CD4-positive, alpha-beta T cell treated with Interferon alpha-2 for 1 hour (primary cell): ENCODE measurements around the gene ARHGAP29.

Source experiments
- DNase-seq, 2 donors: peaks; one replicate each; pipeline ENCODE4 v3.0.0-alpha.2; 2020 to 2022

Gene ARHGAP29

GRCh38 chr1:94237291-94238226, at the start of gene ARHGAP29:
Gene ARHGAP29 (minus strand): TSS chr1:94237584. CDS start chr1:94231611, 5,973 bp downstream.
- DNase-seq = peak; percentile 28 to 29

GRCh38 chr1:94286864-94287437, 49.6 kb upstream of the ARHGAP29 start:
- no peak for DNase-seq

DNA sequence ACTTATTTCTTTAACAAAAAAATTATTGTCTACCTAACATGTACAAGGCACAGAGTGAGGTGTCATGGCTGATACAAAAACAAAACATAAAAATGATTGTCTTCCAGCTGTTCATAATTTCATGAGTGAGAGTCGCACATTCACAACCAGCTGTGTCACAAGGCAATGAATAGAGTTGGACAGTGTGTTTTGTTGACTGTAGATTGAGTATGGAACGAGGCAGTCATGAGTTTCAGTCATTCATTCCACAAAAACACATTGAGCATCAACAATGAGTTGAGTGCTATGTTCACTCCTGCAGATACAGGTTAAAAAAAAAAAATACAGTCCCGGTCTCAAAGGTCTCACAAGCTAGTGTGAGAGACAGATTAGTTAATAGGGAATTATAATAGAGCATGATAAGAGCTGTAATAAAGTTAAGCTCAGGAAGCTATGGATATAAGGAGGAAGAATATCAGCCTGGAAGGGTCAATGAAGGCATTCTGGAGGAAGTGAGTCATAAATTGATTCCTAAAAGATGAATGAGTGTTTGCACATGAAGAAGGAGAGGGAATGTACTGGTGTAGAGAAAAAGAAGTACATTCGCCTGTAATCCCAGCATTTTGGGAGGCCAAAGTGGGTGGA, 47.8 kb upstream of the ARHGAP29 start:
- no peak for DNase-seq

- no peak for DNase-seq
Observed at GRCh38 chr1:94284476-94284875, 47.1 kb upstream of the ARHGAP29 start.

- no peak for DNase-seq
Observed at GRCh38 chr1:94283462-94283861, 46.1 kb upstream of the ARHGAP29 start.

DNA sequence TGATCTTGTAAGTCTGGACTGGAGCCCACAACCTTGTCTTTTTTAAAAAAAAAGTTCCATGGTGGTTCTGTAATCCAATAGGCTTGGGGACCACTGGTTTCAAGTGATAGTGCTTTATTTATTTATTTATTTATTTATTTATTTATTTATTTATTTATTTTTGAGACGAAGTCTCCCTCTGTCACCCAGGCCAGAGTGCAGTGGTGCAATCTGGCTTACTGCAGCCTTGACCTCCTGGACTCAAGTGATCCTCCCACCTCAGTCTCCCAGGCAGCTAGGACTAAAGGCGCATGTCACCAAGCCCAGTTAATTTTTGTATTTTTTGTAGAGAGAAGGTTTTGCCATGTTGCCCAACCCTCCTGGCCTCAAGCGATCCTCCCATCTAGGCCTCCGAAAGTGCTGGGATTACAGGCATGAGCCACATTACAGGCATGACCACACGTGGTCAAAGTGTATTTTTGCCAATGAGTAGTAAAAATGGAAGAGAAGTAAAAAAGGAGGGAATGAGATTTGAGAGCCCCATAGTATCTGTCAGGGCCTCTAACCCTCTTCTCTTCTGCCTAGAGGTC, 44.8 kb upstream of the ARHGAP29 start:
- DNase-seq = no peak

DNA sequence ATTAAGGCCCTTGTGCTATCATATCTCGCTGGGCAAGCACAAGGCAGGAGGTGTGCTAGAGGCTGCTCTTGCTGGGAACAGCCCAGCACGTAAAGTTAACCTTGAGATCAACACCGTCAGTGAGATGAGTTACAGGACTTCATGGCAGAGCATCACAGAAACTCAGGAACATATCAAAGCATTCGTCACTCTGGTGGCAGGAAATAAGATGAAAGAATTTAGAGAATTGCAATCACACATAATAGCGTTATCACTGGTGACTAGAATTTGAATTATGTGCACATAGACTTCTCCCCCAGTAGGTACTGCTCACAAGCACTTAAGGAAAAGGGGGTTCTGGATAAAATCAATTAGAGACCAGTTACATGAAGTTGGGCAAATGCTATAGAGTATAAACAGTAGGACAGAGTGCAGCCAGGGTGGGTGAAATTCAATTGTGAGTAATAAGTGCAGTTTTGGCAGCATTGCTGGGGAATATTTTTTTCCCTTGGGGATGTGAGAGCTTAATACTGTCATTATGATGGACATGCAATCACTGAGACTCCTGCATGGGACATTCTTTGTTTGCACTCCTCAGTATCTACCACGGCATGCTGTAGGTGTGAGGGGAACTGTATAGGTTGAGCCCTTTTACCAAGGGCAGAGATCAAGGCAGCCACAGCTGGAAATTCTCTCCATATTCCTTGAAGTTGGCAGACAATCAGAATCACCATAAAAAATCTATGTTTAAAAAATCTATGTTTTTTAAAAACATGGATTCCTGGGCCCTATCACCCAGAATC, 44.2 kb upstream of the ARHGAP29 start:
- no peak for DNase-seq

DNA sequence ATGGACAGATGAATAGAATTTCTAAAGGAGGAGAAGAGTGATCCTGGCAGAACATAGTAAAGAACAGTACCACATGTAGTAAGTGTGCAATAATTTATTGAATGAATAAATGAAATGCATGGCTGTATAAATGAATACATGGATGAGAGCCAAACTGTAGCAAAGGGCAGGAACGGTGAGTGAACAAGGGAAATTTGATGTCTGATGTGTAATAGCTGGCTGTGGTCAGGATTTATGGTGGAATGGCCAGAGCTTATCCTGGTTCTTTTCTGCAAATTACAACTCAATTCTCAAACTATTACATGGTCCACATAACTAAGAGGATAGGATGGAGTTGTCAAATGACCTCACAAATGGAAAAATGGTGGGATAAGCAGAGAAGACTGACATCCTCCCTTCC, 43.2 kb upstream of the ARHGAP29 start:
- DNase-seq = no peak

GRCh38 chr1:94279462-94279861, 42.1 kb upstream of the ARHGAP29 start:
- DNase-seq = no peak

DNA sequence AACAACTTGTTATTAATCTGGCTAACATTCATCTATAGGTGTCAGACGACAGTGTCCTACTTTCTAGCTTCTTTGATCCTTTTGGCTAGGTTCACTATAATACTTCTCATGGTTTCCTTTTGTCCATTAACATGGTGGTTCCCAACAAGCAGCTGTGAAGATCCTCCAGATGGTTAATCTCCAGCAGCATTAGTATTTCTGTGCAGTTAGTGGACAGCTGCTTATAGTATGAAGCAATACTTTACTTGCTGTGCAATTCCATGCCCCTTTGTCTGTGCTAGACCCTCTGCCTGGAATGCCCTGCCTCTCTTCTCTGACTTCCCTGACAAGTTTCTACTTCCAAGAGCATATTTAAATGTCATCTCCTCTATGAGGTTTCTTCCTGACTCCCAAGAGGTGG, 41.7 kb upstream of the ARHGAP29 start:
- no peak for DNase-seq

- no peak for DNase-seq
Observed at GRCh38 chr1:94276988-94277434, 39.6 kb upstream of the ARHGAP29 start.

DNA sequence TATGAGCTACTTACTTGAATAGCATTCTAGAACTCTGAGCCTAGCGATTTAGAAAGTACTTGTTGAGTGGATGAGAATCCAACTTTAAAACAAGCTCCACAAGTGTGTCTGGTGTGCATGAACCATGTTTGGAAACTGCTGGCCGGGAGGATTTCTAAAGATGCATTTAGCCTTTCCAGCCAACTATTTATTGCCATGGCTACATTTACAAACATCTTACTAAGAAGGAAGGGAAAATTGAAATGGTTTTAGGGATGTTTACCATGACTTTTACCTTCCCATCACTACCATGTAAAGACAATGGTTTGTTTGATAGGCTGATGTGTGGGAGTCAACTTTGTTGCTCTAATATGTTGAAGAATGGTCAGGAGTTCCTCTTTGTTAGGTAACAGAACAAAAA, 37.7 kb upstream of the ARHGAP29 start:
- DNase-seq = no peak

DNA sequence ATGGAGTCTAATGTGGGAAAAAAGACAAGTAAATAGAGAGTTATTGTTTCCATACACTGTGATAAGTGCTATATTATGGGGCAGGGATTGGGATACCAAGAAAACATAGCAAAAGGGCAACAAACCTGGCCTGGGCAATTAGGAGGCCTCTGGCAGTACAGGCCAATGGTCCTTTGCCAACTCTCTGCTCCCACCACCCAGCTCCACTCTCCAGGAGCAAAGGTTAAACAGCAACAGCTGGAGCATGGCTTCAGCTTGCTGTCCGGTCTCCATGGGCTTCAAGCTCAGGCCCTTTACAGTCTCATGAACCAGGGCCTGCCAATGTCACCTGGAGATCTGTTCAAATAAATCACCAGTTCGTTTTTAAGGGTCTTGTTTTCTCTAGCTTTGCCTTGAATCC, 37.2 kb upstream of the ARHGAP29 start:
- no peak for DNase-seq

DNA sequence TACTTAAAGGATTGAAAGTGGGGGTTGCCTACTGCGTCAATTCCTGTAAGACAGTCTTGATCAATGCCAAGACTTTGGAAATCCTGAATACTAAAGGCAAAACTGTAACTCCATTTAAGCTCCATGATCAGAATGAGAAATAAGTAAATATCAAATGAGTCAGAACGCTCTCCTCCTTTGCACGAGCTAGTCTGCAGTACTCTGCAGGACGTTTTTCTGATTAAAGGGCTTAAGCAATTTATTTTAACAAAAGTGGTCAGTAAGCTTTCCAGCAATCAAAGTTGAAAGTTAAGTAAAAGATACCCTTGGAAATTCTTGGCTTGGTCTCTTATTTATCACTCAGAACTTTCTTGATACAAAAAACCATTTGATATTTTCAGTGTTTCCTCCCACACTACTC, 35.7 kb upstream of the ARHGAP29 start:
- DNase-seq = no peak

DNA sequence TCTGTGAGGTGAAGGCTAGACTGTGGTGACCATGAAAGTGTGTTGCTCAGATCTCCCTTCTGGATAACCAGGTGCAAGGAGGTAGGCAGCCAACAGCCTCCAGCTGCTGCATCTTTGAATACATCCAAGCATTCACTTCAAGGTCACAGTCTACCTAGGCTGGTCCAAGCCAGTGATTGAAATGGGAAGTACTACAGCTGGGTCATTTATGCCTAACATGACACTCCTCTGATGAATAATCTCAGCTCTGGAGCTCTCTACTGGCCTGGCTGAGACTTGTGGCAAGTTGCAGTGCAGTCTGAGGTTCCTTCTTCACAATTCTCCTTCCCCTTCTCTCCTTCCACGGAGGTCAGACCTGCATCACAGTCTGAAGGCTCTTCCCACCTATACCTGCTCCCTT, 35.0 kb upstream of the ARHGAP29 start:
- DNase-seq = no peak

DNA sequence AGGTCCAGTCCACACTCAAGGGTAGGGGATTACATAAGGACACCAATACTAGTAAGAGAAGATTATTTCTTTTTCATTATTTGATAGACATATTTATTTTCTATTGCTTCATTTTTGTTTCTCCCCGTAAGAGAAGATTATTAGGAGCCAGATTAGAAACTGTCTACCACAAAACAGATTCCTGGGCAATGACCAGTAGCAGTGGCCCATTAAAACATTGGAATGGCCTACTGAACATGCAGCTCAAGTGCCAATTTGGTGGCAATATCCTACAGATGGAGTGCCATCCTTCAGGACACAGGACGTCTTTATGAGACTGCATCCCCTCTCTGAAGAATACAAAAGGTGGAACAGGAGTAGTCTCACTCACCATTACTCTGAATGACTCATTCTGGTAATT, 34.0 kb upstream of the ARHGAP29 start:
- DNase-seq = no peak

DNA sequence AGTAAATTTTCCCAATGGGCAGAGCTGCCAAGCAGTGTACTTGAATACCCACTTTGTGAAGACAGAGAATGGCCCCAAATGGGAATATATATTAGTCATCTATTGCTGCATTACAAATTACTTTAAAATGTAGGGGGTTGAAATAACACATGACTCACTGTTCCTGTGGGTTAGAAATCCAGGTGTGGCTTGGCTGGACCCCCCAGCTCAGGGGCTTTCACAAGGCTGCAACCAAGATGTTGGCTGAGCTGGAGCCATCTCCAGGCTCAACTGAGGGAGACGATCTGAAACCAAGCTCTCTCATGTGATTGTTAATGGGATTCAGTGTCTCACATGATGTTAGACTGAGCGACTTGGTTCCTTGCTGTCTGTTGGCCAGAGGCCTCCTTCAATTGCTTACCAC, 33.4 kb upstream of the ARHGAP29 start:
- DNase-seq = no peak

- no peak for DNase-seq
Observed at GRCh38 chr1:94269921-94270320, 32.5 kb upstream of the ARHGAP29 start.

DNA sequence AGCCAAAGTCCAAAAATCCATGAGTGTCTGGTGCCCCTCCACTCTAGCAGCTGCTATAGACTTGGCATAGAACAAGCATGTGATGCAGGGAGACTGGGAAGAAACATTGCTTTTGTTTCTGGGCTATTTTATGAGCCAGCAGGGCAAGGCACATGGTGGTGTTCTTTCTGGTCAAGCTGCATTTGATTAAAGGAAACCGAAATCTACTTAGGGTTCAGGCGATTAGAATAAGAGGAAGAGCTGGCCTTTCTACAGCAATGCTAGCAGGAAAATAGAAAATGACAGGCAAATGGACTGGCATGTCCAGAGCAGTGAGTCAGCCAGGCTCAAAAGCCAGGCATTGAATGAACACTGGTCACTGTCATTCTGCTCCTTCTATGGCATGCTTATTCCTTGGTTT, 28.5 kb upstream of the ARHGAP29 start:
- no peak for DNase-seq

DNA sequence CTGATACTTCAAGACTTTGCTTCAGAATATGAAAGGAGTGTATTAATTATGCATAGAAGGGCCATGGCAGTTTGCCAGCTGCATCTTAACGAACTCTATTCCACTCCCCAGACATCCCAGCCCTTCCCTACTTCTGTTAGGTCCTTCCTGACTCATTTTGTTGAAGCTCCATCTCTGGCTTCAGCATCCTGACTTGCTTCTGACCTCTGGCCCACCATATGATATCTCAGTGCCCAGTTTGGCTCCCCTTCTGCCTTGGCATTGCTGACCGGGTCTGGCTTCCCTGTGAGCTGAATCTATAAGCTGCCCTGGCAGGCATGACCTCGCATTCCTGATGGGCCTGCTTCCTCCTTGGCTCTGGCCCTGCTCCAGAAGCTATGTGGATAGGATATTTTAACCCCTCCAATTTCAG, 27.6 kb upstream of the ARHGAP29 start:
- no peak for DNase-seq

GRCh38 chr1:94260635-94261387, 23.4 kb upstream of the ARHGAP29 start:
- no peak for DNase-seq
